SK-N-SH treated with all-trans-retinoic acid at 6 μM for 48 hours (cell line): ENCODE data around the gene ZMYND8.
A peak's percentile ranks its signal among the peaks of the same experiment; 100 is the strongest.

ENCODE experiments used
- ARNTL ChIP-seq: fragments of 450-650 bp; formaldehyde crosslinking; IDR thresholded peaks from 2 replicates; pipeline ENCODE4 v1.5.0; 2020; ENCODE audit warnings: low read depth, mild to moderate bottlenecking, moderate library complexity, borderline replicate concordance
- CREB5 ChIP-seq: fragments of 250-450 bp; sonication (Bioruptor Pico); IDR thresholded peaks from 2 replicates; pipeline ENCODE4 v1.5.1; 2020; ENCODE audit warnings: low read depth, mild to moderate bottlenecking, moderate library complexity
- CSRNP3 ChIP-seq: fragments of 250-450 bp; sonication (Bioruptor Pico); IDR thresholded peaks from 2 replicates; pipeline ENCODE4 v1.5.1; 2021; ENCODE audit warnings: mild to moderate bottlenecking, moderate library complexity
- ESRRG ChIP-seq: fragments of 250-450 bp; sonication (Bioruptor Pico); IDR thresholded peaks from 2 replicates; pipeline ENCODE4 v1.6.1; 2021; ENCODE audit warnings: mild to moderate bottlenecking
- ISL1 ChIP-seq: fragments of 250-450 bp; sonication (Bioruptor Pico); IDR thresholded peaks from 2 replicates; pipeline ENCODE4 v2.1.2; 2022; ENCODE audit warnings: mild to moderate bottlenecking, moderate library complexity
- PATZ1 ChIP-seq: fragments of 250-450 bp; sonication (Bioruptor Pico); IDR thresholded peaks from 2 replicates; pipeline ENCODE4 v1.8.0; 2020; ENCODE audit warnings: mild to moderate bottlenecking, moderate library complexity, borderline replicate concordance
- POU6F1 ChIP-seq: fragments of 250-450 bp; sonication (Bioruptor Pico); IDR thresholded peaks from 2 replicates; pipeline ENCODE4 v1.8.0; 2021; ENCODE audit warnings: low read depth, mild to moderate bottlenecking, moderate library complexity, borderline replicate concordance
- RARB ChIP-seq: fragments of 250-450 bp; sonication (Bioruptor Pico); IDR thresholded peaks from 2 replicates; pipeline ENCODE4 v1.8.0; 2021; ENCODE audit warnings: mild to moderate bottlenecking, moderate library complexity
- TSHZ2 ChIP-seq: fragments of 250-450 bp; sonication (Bioruptor Pico); IDR thresholded peaks from 2 replicates; pipeline ENCODE4 v1.5.0; 2020; ENCODE audit warnings: mild to moderate bottlenecking, moderate library complexity
- ZFP3 ChIP-seq: fragments of 250-450 bp; sonication (Bioruptor Pico); IDR thresholded peaks from 2 replicates; pipeline ENCODE4 v1.5.0; 2020; ENCODE audit warnings: mild to moderate bottlenecking, moderate library complexity
- ZFP30 ChIP-seq: fragments of 450-650 bp; formaldehyde crosslinking; IDR thresholded peaks from 2 replicates; pipeline ENCODE4 v1.5.0; 2022; ENCODE audit warnings: mild to moderate bottlenecking, moderate library complexity
- ZNF565 ChIP-seq: fragments of 450-650 bp; formaldehyde crosslinking; conservative IDR thresholded peaks from 2 replicates; pipeline ENCODE4 v1.5.0; 2020; ENCODE audit warnings: low read depth, mild to moderate bottlenecking, moderate library complexity
- ZNF70 ChIP-seq: fragments of 450-650 bp; formaldehyde crosslinking; IDR thresholded peaks from 2 replicates; pipeline ENCODE4 v1.5.0; 2020; ENCODE audit warnings: mild to moderate bottlenecking, moderate library complexity
- ZNF8 ChIP-seq: fragments of 450-650 bp; formaldehyde crosslinking; IDR thresholded peaks from 2 replicates; pipeline ENCODE4 v1.5.0; 2020; ENCODE audit warnings: mild to moderate bottlenecking, moderate library complexity

- no peak for TF ChIP-seq ZFP30 (CRISPR knock-in tag)
- no peak for TF ChIP-seq POU6F1 (CRISPR knock-in tag)
- TF ChIP-seq ARNTL (CRISPR knock-in tag), result no peak
- TF ChIP-seq PATZ1, result no peak
- no peak for TF ChIP-seq ISL1 (CRISPR knock-in tag)
- TF ChIP-seq CREB5 (CRISPR knock-in tag), result no peak
- peak; percentile 73; the same call in 1 of the 2 replicates for TF ChIP-seq ZNF70
- no peak for TF ChIP-seq TSHZ2 (CRISPR knock-in tag)
- TF ChIP-seq ESRRG, result no peak
- no peak for TF ChIP-seq ZNF565 (CRISPR knock-in tag)
- no peak for TF ChIP-seq ZFP3
- TF ChIP-seq CSRNP3 (CRISPR knock-in tag), result no peak
- no peak for TF ChIP-seq RARB (CRISPR knock-in tag)
- TF ChIP-seq ZNF8 (CRISPR knock-in tag), result no peak
Measured at GRCh38 chr20:47353239-47353691, 3.2 kb downstream of the ZMYND8 start.
